ENCODE measurements around the gene RIPOR3.
A peak's percentile ranks its signal among the peaks of the same experiment; 100 is the strongest.

The RIPOR3 gene

DNA sequence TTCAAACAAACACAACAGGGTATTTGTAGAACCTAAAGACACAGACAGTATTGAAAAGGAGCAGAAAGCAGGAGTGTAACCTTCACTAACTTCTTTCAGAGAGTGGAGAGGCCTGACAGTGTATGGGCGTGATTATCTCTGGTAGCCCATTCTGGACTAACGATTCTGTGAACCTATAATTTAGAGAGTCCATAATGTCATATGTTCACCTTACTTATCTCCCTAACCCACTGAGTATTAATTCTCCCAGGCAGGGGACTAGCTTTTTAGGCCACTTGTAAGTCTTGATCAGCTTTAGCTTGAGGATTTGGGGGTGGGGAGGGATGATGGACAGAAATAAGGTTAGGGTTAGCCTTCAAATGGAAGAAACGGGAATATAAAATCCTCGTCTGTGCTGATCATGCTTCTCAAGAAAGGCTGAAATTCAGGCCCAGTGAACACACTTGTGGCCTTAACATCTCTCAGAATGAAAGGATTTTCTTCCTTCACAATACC is 37.2 kb upstream of the RIPOR3 start:
- no peak for DNase-seq (ENCODE audit: low spot score)
- TF ChIP-seq, protein P1, sequence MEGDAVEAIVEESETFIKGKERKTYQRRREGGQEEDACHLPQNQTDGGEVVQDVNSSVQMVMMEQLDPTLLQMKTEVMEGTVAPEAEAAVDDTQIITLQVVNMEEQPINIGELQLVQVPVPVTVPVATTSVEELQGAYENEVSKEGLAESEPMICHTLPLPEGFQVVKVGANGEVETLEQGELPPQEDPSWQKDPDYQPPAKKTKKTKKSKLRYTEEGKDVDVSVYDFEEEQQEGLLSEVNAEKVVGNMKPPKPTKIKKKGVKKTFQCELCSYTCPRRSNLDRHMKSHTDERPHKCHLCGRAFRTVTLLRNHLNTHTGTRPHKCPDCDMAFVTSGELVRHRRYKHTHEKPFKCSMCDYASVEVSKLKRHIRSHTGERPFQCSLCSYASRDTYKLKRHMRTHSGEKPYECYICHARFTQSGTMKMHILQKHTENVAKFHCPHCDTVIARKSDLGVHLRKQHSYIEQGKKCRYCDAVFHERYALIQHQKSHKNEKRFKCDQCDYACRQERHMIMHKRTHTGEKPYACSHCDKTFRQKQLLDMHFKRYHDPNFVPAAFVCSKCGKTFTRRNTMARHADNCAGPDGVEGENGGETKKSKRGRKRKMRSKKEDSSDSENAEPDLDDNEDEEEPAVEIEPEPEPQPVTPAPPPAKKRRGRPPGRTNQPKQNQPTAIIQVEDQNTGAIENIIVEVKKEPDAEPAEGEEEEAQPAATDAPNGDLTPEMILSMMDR (IDR thresholded peaks at IDR 0.05; ENCODE audit: borderline replicate concordance, control extremely low read depth, extremely low read depth, insufficient read depth, missing control alignments), result no peak
- in situ Hi-C loops (cut with MboI; ENCODE audit: low sequenced_read_pairs, unreplicated experiment), result no loop called here

DNA sequence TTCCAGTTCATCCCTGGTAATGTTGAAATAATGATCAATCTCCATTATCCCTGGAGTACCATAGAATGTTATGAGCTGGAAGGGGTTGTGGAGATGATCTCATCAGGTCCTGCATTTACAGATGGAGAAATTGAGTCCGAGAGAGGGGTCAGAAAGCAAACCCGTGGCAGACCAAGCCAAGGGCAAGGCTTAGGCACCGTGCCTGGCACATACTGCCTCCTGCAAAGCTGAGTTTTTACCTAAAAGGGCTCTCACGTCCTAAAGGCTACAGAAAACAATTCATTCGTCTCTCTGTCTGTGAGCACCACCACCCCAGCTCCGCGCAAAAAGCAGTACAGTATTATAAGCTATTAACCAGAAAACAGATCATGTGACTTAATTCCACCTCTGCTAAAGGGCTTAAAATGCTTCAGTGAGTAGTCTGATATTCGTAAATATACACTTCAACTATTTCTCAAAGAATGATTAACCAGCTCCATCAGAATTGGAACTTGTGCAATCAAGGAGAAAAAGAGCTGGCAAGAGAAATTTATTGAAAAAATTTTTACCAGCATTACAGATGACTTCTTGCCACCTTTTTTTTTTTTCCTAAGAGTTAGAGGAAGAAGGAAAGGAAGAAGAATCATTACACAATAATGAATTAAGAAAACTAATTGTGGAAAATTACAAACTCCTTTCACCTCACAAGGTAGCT is 36.6 kb upstream of the RIPOR3 start:
- TF ChIP-seq, protein P1 (IDR thresholded peaks at IDR 0.05; ENCODE audit: borderline replicate concordance, control extremely low read depth, extremely low read depth, insufficient read depth, missing control alignments), result no peak
- in situ Hi-C loops (cut with MboI; ENCODE audit: low sequenced_read_pairs, unreplicated experiment), result no loop called here
- no peak for DNase-seq (ENCODE audit: low spot score)

DNA sequence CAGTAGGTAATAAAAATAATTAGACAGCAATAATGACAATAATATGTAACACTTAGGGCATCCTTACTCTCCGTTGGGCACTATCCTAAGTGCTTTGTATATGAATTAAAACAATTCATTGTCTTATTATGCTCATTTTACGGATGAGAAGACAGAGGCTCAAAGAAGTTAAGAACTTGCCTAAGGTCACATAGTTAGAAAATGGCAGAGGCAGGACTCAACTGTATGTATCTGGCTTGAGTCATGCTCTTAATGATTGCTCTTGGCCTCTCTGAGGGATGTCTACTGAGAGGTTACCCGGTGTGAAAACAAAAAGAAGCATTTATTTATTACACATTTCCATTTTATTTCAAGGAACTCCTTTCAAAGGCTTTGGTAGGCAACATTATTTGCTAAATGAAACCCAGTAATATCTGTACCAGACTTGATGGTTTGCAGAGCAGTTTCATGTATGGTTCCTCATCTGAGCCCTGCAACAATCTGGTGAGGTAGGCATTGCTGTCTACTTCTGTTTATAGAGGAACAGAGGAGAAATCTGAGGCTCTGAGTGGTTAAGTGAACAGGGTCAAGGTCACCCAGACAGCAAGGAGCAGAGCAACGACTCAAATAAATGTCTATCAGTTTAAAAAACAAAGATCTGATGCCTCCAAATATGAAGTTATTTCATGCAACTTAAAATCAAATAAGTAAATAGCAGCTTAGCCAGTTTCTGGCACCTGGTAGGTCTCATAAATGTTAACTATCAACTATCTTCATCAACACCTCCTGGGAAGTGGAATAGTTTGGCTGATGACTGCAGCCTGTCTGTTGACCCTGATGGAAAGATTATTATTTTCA is 35.8 kb upstream of the RIPOR3 start:
- in situ Hi-C loops (cut with MboI; ENCODE audit: low sequenced_read_pairs, unreplicated experiment), result no loop called here
- no peak for DNase-seq (ENCODE audit: low spot score)
- TF ChIP-seq, protein P1 (IDR thresholded peaks at IDR 0.05; ENCODE audit: borderline replicate concordance, control extremely low read depth, extremely low read depth, insufficient read depth, missing control alignments), result no peak

DNA sequence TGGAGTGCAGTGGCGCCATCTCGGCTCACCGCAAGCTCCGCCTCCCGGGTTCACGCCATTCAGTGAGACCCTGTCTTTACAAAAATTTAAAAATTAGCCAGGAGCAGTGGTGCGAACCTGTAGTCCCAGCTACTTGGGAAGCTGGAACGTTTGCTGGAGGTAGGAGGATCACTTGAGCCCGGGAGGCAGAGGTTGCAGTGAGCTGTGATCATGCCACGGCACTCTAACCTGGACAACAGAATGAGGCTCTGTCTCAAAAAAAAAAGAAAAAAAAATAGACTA is 34.3 kb upstream of the RIPOR3 start:
- no peak for DNase-seq (ENCODE audit: low spot score)
- in situ Hi-C loops (cut with MboI; ENCODE audit: low sequenced_read_pairs, unreplicated experiment), result no loop called here
- TF ChIP-seq, protein P1 (IDR thresholded peaks at IDR 0.05; ENCODE audit: borderline replicate concordance, control extremely low read depth, extremely low read depth, insufficient read depth, missing control alignments), result no peak

- TF ChIP-seq, protein P1 (IDR thresholded peaks at IDR 0.05; ENCODE audit: borderline replicate concordance, control extremely low read depth, extremely low read depth, insufficient read depth, missing control alignments), result no peak
- in situ Hi-C loops (cut with MboI; ENCODE audit: low sequenced_read_pairs, unreplicated experiment), result no loop called here
- DNase-seq (ENCODE audit: low spot score), result peak; percentile 44
Observed at GRCh38 chr20:50724851-50725723, 33.7 kb upstream of the RIPOR3 start.

- DNase-seq (ENCODE audit: low spot score), result no peak
- TF ChIP-seq, protein P1 (IDR thresholded peaks at IDR 0.05; ENCODE audit: borderline replicate concordance, control extremely low read depth, extremely low read depth, insufficient read depth, missing control alignments), result no peak
- in situ Hi-C loops (cut with MboI; ENCODE audit: low sequenced_read_pairs, unreplicated experiment), result no loop called here
Observed at GRCh38 chr20:50724112-50724725, 32.9 kb upstream of the RIPOR3 start.
